BLaER1 (cell line): ENCODE results near the gene PPP6R3.

Source experiments
- H3K27ac ChIP-seq: shearing (Covaris generic); formaldehyde crosslinking; 2 replicates; pipeline ENCODE4 v1.8.1; 2022
- H3K27me3 ChIP-seq: shearing (Covaris generic); formaldehyde crosslinking; 2 replicates; pipeline ENCODE4 v1.8.1; 2022
- H3K36me3 ChIP-seq: shearing (Covaris generic); formaldehyde crosslinking; 2 replicates; pipeline ENCODE4 v1.8.1; 2022
- H3K4me1 ChIP-seq: shearing (Covaris generic); formaldehyde crosslinking; 2 replicates; pipeline ENCODE4 v1.8.1; 2022
- H3K4me2 ChIP-seq: shearing (Covaris generic); formaldehyde crosslinking; 2 replicates; pipeline ENCODE4 v1.8.1; 2022
- H3K4me3 ChIP-seq: shearing (Covaris generic); formaldehyde crosslinking; 2 replicates; pipeline ENCODE4 v1.8.1; 2022
- H3K9ac ChIP-seq: shearing (Covaris generic); formaldehyde crosslinking; 2 replicates; pipeline ENCODE4 v1.8.1; 2022
- H3K9me3 ChIP-seq: shearing (Covaris generic); formaldehyde crosslinking; 2 replicates; pipeline ENCODE4 v1.8.1; 2022
- H4K20me1 ChIP-seq: shearing (Covaris generic); formaldehyde crosslinking; 2 replicates; pipeline ENCODE4 v1.8.1; 2022
- Cebpa-rat ChIP-seq: shearing (Covaris generic); IDR thresholded peaks from 2 replicates; pipeline ENCODE4 v1.8.1; 2022

PPP6R3 gene

DNA sequence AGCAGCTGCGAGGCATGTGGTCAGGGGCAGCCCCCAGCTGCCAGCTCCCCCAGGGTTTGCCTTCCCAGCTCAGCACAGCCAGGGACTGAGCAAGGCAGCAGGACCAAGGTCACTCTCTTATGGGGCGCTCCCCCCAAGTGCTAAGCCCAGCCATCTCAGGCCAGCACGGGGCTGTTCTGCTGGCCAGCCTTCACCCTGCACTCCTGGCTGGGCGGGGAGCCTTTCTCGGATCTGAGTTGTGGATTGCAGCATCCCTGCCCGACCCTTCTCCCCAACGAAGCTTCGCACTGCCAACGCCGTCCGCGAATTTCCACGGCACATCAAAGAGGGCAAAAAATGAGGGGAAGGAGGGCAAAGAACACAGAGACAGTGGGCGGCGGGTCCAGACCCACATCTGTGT, 181.3 kb downstream of the PPP6R3 start:
- Histone ChIP-seq H3K36me3 (no peaks in the 10 kb centered on the region), H3K9me3 (peaks cover 22% of the 10 kb centered on the region), H3K4me2 (no peak overlapping the region), H3K4me3 (no peak overlapping the region), H4K20me1 (no peaks in the 10 kb centered on the region), H3K27me3 (no peaks in the 10 kb centered on the region), H3K27ac (no peak overlapping the region), H3K9ac (no peak overlapping the region), H3K4me1 (no peaks in the 10 kb centered on the region)
- no peak for TF ChIP-seq Cebpa-rat

DNA sequence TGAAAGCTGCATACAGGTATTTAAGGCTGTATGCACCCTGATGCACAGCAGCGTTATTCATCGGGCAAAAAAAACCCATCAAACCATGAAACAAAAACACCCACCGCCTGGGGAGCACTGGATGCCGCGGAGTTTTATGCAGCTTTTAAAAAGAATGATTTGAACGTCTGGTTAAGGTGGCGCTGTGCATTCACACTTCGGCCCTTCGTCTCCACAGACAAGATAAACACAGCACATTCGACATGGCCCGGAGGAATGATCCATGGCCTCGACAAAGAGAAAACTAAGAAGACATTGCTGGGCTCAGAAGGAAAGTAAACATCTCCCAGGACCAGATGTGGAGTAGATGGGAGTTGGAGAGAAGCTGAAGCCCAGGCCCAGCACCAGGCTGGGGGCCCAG, 183.0 kb downstream of the PPP6R3 start:
- no peaks in the 10 kb centered on the region for H3K27me3 ChIP-seq
- H3K4me2 ChIP-seq = no peak overlapping the region
- H3K9ac ChIP-seq = no peak overlapping the region

DNA sequence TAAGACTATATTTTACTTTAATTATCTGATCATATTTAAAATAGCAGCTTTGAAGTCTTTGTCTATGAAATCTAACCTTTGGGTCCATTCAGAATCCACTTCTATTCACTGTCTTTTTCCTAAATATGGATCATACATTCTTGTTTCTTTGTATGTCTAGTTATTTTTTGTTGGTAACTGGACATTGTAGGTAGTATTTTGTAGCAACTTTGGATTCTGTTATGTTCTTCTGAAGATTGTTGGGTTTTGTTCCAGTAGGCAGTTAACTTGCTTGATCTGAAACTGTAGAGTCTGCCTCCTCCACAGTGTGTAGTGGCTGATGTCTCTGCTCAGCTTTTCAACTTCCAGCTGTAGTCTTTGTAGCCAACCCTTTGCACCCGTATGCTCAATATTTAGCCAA, 186.3 kb downstream of the PPP6R3 start:
- no peak for TF ChIP-seq Cebpa-rat
- Histone ChIP-seq H3K27me3 (no peaks in the 10 kb centered on the region), H3K4me2 (no peak overlapping the region), H3K36me3 (no peaks in the 10 kb centered on the region), H3K4me3 (no peak overlapping the region), H3K9me3 (peaks cover 33% of the 10 kb centered on the region), H3K9ac (no peak overlapping the region), H4K20me1 (no peaks in the 10 kb centered on the region), H3K27ac (no peak overlapping the region), H3K4me1 (peaks cover 2% of the 10 kb centered on the region)

More for the DNA sequence above, 183.0 kb downstream of the PPP6R3 start:
- Histone ChIP-seq H3K36me3 (no peaks in the 10 kb centered on the region), H3K27ac (no peak overlapping the region), H4K20me1 (no peaks in the 10 kb centered on the region), H3K9me3 (peaks cover 33% of the 10 kb centered on the region), H3K4me1 (no peaks in the 10 kb centered on the region), H3K4me3 (no peak overlapping the region)
- no peak for TF ChIP-seq Cebpa-rat

DNA sequence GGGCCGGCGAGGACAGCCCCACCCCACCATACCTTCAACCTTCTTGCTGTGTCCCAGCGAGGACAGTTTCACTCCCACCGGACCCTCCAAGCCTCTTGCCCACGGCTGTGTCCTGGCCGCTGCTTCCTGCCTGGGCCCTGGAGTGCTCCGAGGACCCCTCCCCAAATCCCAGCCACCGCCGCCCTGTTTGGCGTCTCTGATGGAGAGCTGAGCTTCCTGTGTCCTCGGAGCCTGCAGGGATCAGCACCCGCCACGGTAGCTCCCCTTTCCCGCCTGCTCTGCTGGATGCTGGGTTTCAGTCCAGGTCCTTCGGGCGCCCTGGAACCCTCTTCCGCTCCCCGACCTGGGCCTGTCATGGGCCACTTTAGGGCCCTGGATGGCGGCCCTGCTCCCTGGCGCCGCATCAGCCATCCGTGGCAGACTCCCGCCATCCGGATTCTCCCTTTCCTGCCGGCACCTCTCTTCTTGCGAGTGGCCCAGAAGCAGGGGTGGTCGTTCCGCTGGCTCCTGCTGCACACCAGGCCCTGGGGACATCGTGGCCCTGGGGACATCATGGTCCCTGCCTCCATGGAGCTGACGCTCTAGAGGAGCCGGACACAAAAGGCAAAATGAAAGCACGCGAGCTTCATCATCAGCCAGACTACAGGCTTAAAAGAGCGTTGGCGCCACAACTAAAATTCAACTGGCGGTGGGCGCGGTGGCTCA, 189.5 kb downstream of the PPP6R3 start:
- no peak overlapping the region for H3K4me2 ChIP-seq
- H3K4me1 ChIP-seq = peaks cover 17% of the 10 kb centered on the region
- TF ChIP-seq Cebpa-rat = no peak
- no peaks in the 10 kb centered on the region for H3K27me3 ChIP-seq
- H3K4me3 ChIP-seq = no peak overlapping the region
- H3K27ac ChIP-seq = no peak overlapping the region
- no peaks in the 10 kb centered on the region for H4K20me1 ChIP-seq
- peaks cover 36% of the 10 kb centered on the region for H3K9me3 ChIP-seq
- H3K9ac ChIP-seq = no peak overlapping the region
- no peaks in the 10 kb centered on the region for H3K36me3 ChIP-seq

DNA sequence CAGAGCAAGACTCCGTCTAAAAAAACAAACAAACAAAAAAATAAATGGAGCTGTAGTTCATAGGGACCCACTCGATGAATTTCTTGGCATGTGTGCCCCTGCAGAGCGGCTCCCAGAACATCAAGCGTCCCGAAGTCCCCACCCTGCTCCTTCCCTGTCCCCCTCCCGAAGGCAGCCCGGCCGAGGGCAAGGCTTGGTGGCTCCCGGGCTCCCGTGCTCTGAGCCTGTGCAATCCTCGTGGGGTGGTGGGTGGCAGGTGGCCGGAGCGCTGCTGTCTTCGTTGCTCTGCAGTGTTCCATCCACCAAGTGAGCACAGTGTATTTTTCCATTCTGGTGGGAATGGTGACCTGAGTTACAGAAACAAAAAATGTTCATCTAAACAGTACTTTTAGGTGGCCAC, 190.2 kb downstream of the PPP6R3 start:
- H3K27me3 ChIP-seq = no peaks in the 10 kb centered on the region
- peaks cover 17% of the 10 kb centered on the region for H3K4me1 ChIP-seq
- no peak overlapping the region for H3K9ac ChIP-seq
- no peaks in the 10 kb centered on the region for H4K20me1 ChIP-seq
- TF ChIP-seq Cebpa-rat = no peak
- no peaks in the 10 kb centered on the region for H3K36me3 ChIP-seq
- H3K27ac ChIP-seq = no peak overlapping the region
- no peak overlapping the region for H3K4me2 ChIP-seq
- peaks cover 36% of the 10 kb centered on the region for H3K9me3 ChIP-seq
- H3K4me3 ChIP-seq = no peak overlapping the region

DNA sequence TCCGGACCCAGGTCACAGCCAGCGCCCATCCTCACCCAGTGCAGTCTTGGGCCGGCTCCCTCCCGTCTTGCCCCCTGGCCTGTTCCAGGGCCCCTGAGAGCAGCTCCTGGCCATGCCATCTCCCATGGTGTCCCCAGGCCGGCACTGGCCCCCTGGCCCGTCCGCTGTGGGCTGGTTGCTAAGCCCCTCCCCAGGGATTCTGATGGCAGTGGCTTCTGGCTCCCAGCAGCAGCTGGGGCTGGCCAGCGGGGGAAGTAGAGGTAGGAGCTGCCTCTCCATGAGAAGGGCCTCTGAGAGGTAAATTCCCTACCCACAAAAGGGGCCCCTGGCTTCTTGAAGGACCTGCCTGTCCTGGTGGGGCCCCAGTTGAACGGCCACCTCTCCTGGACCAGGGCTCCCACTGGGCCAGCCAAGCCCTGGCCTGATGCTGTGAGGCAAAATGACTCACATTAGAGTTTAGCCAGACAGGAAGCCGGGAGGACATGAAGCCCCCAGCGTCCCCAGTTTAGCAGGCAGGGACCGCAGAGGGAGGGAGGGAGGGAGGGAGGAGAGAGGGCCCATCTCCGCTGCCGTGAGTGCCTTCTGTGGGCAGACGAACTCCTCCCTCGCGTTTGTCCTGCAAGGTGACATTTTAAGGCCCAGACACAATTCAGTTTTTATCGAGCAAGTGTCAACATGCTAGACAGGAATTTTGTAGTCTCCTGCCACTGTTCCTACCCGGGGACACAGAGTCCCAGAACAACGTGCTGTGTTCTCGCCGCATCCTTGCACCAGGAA, 190.8 kb downstream of the PPP6R3 start:
- Histone ChIP-seq H3K4me1 (peaks cover 17% of the 10 kb centered on the region), H4K20me1 (no peaks in the 10 kb centered on the region)

DNA sequence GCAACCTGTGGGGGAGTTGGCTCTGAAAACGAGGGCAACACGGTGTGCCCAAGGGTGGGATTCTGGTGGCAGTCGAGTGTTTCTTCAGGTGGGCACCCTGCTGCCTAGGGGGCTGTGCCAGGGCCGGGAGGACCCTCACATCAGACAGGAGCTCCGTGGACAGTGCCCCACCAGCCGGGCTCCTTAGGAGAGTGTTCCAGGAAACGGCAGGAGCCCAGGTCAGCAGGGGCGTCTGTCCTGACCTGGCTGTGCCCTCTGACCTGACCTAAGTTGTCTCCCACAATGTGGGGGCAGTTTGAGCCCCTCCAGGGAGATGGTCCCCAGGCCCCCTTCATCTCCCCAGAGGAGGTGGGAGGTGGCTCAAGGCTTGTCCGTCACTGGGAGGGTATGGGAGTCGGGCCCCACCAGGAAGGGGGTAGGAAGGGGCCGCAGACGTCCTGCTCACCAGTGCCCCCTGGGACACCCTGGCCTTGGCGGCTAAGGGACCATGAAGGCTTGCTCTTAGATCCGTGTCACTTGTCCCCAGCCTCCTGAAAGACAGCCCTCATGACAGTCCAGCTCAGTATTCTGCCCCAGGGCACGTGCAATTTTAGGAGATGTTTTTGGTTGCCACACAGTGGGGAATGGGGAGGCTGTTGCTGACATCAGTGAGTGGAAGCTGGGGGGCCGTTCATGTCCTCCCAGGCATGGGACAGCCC, 191.6 kb downstream of the PPP6R3 start:
- Histone ChIP-seq H3K36me3 (no peaks in the 10 kb centered on the region), H3K9ac (no peak overlapping the region), H3K9me3 (peaks cover 25% of the 10 kb centered on the region), H4K20me1 (no peaks in the 10 kb centered on the region), H3K4me3 (no peak overlapping the region), H3K4me1 (peaks cover 20% of the 10 kb centered on the region), H3K27me3 (no peaks in the 10 kb centered on the region), H3K4me2 (peak overlapping the region; percentile 60), H3K27ac (no peak overlapping the region; the same call in 1 of the 2 replicates)
- TF ChIP-seq Cebpa-rat = no peak

More for the DNA sequence above, 190.8 kb downstream of the PPP6R3 start:
- no peak overlapping the region for H3K27ac ChIP-seq
- TF ChIP-seq Cebpa-rat = no peak
- peak overlapping the region; percentile 60 for H3K4me2 ChIP-seq
- no peak overlapping the region for H3K4me3 ChIP-seq
- no peak overlapping the region for H3K9ac ChIP-seq
- no peaks in the 10 kb centered on the region for H3K36me3 ChIP-seq
- no peaks in the 10 kb centered on the region for H3K27me3 ChIP-seq
- peaks cover 32% of the 10 kb centered on the region for H3K9me3 ChIP-seq

DNA sequence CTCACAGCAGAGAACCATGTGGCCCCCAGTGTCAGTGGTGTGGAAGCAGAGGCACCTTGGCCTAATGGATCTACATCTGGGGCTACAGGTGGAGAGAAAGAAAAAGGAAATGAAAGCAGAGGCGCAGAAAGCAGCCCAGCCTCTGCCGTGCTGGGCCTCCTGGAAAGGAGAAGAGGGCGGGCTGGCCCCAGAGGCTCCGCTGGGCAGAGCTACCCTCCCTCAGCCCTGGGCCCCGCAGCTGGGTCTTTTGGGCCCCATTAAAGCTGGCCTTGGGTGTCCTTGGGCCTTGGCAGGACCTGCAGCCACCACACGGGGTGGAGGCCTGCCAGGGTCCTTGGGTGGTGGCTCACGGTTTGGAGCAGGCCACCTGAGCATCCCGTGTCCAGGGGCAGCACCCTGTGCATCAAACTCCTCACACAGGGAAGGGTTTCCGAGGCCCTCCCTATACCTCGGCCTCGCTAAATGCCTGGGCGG, 192.2 kb downstream of the PPP6R3 start:
- no peaks in the 10 kb centered on the region for H3K36me3 ChIP-seq
- H3K4me1 ChIP-seq = peaks cover 25% of the 10 kb centered on the region
- peaks cover 20% of the 10 kb centered on the region for H3K9me3 ChIP-seq
- no peaks in the 10 kb centered on the region for H4K20me1 ChIP-seq
- no peak for TF ChIP-seq Cebpa-rat
- H3K9ac ChIP-seq = no peak overlapping the region
- H3K27me3 ChIP-seq = no peaks in the 10 kb centered on the region; the same call in 1 of the 2 replicates
- H3K27ac ChIP-seq = no peak overlapping the region
- peak overlapping the region; percentile 60 for H3K4me2 ChIP-seq
- no peak overlapping the region for H3K4me3 ChIP-seq

DNA sequence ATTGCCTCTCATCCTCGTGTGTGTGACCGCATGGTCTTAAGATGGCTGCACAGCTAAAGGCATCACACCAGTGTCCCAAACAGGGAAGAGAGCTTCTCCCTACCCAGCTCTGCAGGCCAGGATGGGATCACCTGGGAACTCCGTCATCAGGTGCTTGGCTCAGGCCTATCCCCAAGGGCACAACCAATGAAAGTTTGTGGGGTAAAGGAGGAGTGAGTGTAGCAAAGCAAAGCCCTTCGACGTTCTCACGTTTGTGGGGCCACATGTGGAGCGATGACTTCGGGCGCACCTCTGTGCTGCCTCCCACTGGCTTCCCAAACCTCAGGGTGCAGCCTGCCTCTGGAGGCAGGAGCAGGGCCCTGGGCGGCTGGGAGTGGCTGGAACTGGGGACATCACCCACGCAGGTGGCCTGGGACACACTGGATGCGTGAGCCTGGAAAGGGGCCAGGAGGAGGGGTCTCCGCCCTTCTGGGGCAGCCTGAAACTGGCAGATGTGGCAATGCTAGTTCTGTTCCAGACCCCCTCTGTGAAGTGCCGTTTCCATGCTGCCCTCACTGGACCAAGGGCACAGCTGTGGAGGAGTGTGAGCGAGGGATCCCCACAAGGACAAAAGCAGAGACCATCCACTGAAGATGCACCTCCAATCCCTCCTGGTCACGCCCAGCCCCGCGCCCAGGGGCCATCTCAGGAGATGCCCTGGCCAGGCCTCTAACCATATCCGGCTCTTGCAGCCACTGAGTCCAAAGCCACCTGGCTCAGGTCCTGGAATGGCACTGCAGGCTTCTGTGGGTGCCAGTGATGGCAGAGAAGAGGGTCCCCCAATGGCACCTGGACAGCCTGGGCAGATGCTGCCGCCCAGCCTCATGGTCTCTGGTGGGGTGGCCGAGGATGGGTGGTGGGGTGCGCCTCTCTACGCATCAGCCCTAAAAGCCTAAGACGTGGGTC, 193.2 kb downstream of the PPP6R3 start:
- Histone ChIP-seq H3K4me3 (no peak overlapping the region), H3K27ac (no peak overlapping the region), H3K36me3 (no peaks in the 10 kb centered on the region), H3K4me1 (peaks cover 35% of the 10 kb centered on the region), H3K9me3 (peaks cover 20% of the 10 kb centered on the region), H3K9ac (no peak overlapping the region), H4K20me1 (0 out of 2 replicates have a peak, but pooled peaks cover 3% of the 10 kb centered on the region), H3K27me3 (no peaks in the 10 kb centered on the region; the same call in 1 of the 2 replicates), H3K4me2 (peak overlapping the region; percentile 60)
- TF ChIP-seq Cebpa-rat = no peak
